HFF-Myc (cell line): ENCODE data around the gene LIM2.

Source experiments
- DNase-seq: peaks from one replicate; pipeline ENCODE4 v3.0.0-alpha.2; 2011; ENCODE audit warnings: low read depth; ENCODE audit errors: extremely low read depth
- H3K4me3 ChIP-seq: replicated peaks from 2 replicates; pipeline ENCODE4 v1.5.1; 2011; ENCODE audit warnings: low read depth, mild to moderate bottlenecking, control low read depth, low read length
- CTCF ChIP-seq: IDR thresholded peaks from 2 replicates; pipeline ENCODE4 v1.5.1; 2012; ENCODE audit warnings: mild to moderate bottlenecking, low read depth, low read length, control low read depth; ENCODE audit errors: missing control alignments

Gene LIM2

GRCh38 chr19:51356159-51356801, 31.5 kb downstream of the LIM2 start:
- TF ChIP-seq CTCF = no peak
- DNase-seq = no peak
- no peak overlapping the region for H3K4me3 ChIP-seq

GRCh38 chr19:51354742-51355148, 33.0 kb downstream of the LIM2 start:
- no peak for DNase-seq
- TF ChIP-seq CTCF = no peak

GRCh38 chr19:51354103-51354741, 33.6 kb downstream of the LIM2 start:
- DNase-seq = no peak
- no peak overlapping the region for H3K4me3 ChIP-seq
- TF ChIP-seq CTCF = no peak

More at GRCh38 chr19:51354742-51355148, 33.0 kb downstream of the LIM2 start:
- H3K4me3 ChIP-seq = no peak overlapping the region

GRCh38 chr19:51352783-51353360, 34.9 kb downstream of the LIM2 start:
- no peak for DNase-seq
- no peak for TF ChIP-seq CTCF
- H3K4me3 ChIP-seq = no peak overlapping the region

- H3K4me3 ChIP-seq = no peak overlapping the region
- no peak for TF ChIP-seq CTCF
- DNase-seq = no peak
These were observed 36.3 kb downstream of the LIM2 start for GRCh38 chr19:51351266-51351990.

- no peak for DNase-seq
- TF ChIP-seq CTCF = no peak
These were observed 40.4 kb downstream of the LIM2 start for GRCh38 chr19:51347209-51347928.

More at GRCh38 chr19:51347209-51347928, 40.4 kb downstream of the LIM2 start:
- no peak overlapping the region for H3K4me3 ChIP-seq
